HG03571 (cell line): ENCODE measurements around the gene SUPT5H.

Experiments
- ATAC-seq: cut with Tn5 transposase; IDR thresholded peaks from one replicate; pipeline ENCODE4 v1.9.1; 2021; ENCODE audit not compliant: unreplicated experiment

SUPT5H gene

GRCh38 chr19:39518458-39518857 is 73.1 kb downstream of the SUPT5H start:
- no peak for ATAC-seq

- ATAC-seq = no peak
Observed at GRCh38 chr19:39518975-39519374, 73.6 kb downstream of the SUPT5H start.

GRCh38 chr19:39520541-39521484 is 75.4 kb downstream of the SUPT5H start:
- ATAC-seq = no peak

- ATAC-seq = no peak
Observed at GRCh38 chr19:39524495-39524894, 79.1 kb downstream of the SUPT5H start.

- no peak for ATAC-seq
Observed at GRCh38 chr19:39525205-39525604, 79.8 kb downstream of the SUPT5H start.
